ACHN (cell line): ENCODE results near the gene NEURL3.
A peak's percentile ranks its signal among the peaks of the same experiment; 100 is the strongest.
"Not testable (repeated sequence)": the region's sequence is repeated elsewhere in the genome, so short reads cannot be mapped to it uniquely, and the experiment has no call there.

Source experiments
- DNase-seq: peaks from one replicate; pipeline ENCODE4 v3.0.0-alpha.2; 2015
- in situ Hi-C: cut with HindIII; loops from 2 replicates; pipeline ENCODE4 v1.10.0; 2017; ENCODE audit warnings: low sequenced_read_pairs, low pct_ligation_motif_present, low pct_unique_long_range_greater_than_20kb

The NEURL3 gene

GRCh38 chr2:96505231-96505889, at the start of gene NEURL3:
TSS of gene NEURL3 (minus strand) at chr2:96505357. CDS start at chr2:96505286, 71 bp downstream.
- DNase-seq: peak; percentile 90
- in situ Hi-C loops: no loop called here

- in situ Hi-C loops: no loop called here
- peak; percentile 62 for DNase-seq
Observed at GRCh38 chr2:96554293-96555145, 49.4 kb upstream of the NEURL3 start.

- DNase-seq, in situ Hi-C loops: not testable (repeated sequence)
Observed at GRCh38 chr2:96553957-96554292, 48.8 kb upstream of the NEURL3 start.

- in situ Hi-C loops: no loop called here
- DNase-seq: no peak
Observed at GRCh38 chr2:96553176-96553956, 48.2 kb upstream of the NEURL3 start.

GRCh38 chr2:96552315-96553175, 47.4 kb upstream of the NEURL3 start:
- in situ Hi-C loops: no loop called here
- no peak for DNase-seq

GRCh38 chr2:96551605-96552314, 46.6 kb upstream of the NEURL3 start:
- in situ Hi-C loops: no loop called here
- no peak for DNase-seq

- in situ Hi-C loops: no loop called here
- DNase-seq: no peak
Observed at GRCh38 chr2:96550787-96551604, 45.8 kb upstream of the NEURL3 start.

- DNase-seq: no peak
- in situ Hi-C loops: no loop called here
Observed at GRCh38 chr2:96549967-96550786, 45.0 kb upstream of the NEURL3 start.

- in situ Hi-C loops: no loop called here
- DNase-seq: no peak
Observed at GRCh38 chr2:96549466-96549785, 44.3 kb upstream of the NEURL3 start.

GRCh38 chr2:96548558-96549465, 43.7 kb upstream of the NEURL3 start:
- in situ Hi-C loops: no loop called here
- no peak for DNase-seq

GRCh38 chr2:96547731-96548171, 42.6 kb upstream of the NEURL3 start:
- no peak for DNase-seq

GRCh38 chr2:96547203-96547641, 42.1 kb upstream of the NEURL3 start:
- no peak for DNase-seq
- in situ Hi-C loops: no loop called here

More at GRCh38 chr2:96547731-96548171, 42.6 kb upstream of the NEURL3 start:
- in situ Hi-C loops: no loop called here

GRCh38 chr2:96546797-96547196, 41.6 kb upstream of the NEURL3 start:
- in situ Hi-C loops: no loop called here
- no peak for DNase-seq

GRCh38 chr2:96546321-96546720, 41.2 kb upstream of the NEURL3 start:
- in situ Hi-C loops: no loop called here
- DNase-seq: no peak

- DNase-seq: no peak
- in situ Hi-C loops: no loop called here
Observed at GRCh38 chr2:96542357-96542977, 37.3 kb upstream of the NEURL3 start.
